HPDE6-E6E7 (cell line): ENCODE data around the gene ACER3.

ENCODE experiments used
- DNase-seq: peaks from one replicate; pipeline ENCODE4 v3.0.0; 2011; ENCODE audit warnings: missing footprints; ENCODE audit errors: extremely low spot score

Gene ACER3

DNA sequence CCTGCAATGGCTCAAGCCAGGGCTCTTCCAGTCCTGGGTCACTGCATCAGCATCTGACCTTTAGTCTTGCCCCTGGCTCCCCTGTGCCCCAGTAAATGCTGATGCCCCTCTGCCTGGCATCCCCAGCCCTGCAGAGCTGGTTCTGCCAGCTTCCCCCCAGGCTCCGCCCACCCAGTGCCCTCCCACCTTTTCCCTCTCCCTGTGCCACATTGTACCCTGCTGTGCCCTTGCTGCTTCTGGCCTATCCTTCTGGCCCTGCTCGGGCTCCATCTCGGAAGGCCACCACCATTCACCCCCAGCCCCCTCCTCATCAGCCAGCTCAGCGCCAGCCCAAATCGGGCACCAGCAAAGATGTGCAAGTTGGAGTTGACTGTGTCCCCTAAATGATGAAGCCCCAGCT is 213.5 kb downstream of the ACER3 start:
- DNase-seq: no peak

DNA sequence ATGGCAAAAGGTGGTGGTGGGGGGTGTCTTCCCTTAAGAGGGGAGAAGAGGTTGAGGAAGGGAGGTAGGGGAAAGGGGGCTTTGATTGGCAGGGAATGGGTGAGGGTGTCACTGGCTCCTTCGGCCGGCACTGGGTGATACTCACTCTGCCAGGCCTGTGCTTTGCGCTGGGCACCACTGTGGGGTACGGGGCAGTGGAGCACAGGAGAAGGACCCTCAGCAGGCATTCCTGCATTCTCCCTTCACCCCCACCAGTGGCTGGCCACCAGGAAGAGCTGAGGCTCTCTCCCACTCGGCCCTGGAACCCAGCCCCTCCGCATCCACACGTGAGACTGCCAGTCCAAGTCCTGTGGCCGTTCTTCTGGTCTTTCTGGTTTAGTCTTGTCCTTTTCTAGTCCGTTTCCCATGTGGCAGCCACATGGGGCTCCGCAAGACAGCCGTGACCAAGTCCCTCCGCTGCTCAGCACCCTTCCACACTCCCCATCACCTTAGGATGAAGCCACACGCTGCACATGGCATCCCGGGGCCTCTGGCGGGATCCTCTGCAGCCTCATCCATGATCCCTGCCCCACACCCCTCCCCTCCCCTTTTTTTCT is 214.0 kb downstream of the ACER3 start:
- DNase-seq: no peak

DNA sequence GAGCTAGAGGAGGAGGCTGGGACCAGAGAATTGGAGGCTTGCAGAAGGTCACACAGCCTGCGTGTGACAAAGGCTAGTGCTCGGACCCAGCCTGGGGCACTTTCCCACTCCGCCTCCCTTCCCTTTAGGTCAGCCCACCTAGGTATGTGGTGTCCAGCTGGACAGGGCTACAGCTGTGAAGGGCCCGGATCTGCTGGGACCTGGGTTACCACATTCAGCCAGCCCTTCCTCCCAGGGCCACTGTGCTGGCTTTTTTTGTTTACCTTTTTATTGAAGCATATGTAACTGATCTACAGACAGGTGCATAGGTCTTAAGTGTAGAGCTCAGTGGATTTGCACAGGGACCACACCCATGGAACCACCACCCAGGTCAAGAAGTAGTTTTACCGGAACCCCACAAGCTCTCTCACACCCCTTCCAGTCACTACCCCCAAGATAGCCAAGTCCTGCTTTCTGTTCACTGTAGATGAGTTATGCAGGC is 214.7 kb downstream of the ACER3 start:
- DNase-seq: no peak
